Activated T-cell treated with anti-CD3 and anti-CD28 coated beads, Interleukin-2, amount 50 U/mL, for 72 hours (primary cell): ENCODE results near the gene PRMT5. TPM values are rescaled to one million over a fixed set of nuclear protein-coding genes. Genes with fewer than 3 reads are reported as not detected.

ENCODE experiments used
- ATAC-seq, 2 donors: fragments of 150-1000 bp; cut with Tn5 transposase; replicated peaks in 1 of 2; 2 replicates each; pipeline ENCODE4 v1.10.0; 2021; ENCODE audit warnings: moderate library complexity in 2 of 2, mild to moderate bottlenecking in 1 of 2
- DNase-seq, 2 donors: peaks; one replicate each; pipeline ENCODE4 v3.0.0; 2021 to 2022; ENCODE audit warnings: mixed read lengths in 1 of 2
- H3K27ac Mint-ChIP-seq: one replicate; pipeline ENCODE4 v1.8.0; 2022; ENCODE audit warnings: mild to moderate bottlenecking, moderate library complexity, mixed read lengths
- H3K27me3 Mint-ChIP-seq: one replicate; pipeline ENCODE4 v1.8.0; 2022; ENCODE audit warnings: low read depth, mixed read lengths
- H3K36me3 Mint-ChIP-seq, 2 donors: one replicate each; pipeline ENCODE4 v1.8.0; 2022; ENCODE audit warnings: mixed read lengths in 2 of 2, mild to moderate bottlenecking in 1 of 2; ENCODE audit not compliant: insufficient read depth in 2 of 2
- H3K4me1 Mint-ChIP-seq: one replicate; pipeline ENCODE4 v1.8.0; 2022; ENCODE audit warnings: low read depth, mixed read lengths
- H3K4me3 Mint-ChIP-seq, 2 donors: one replicate each; pipeline ENCODE4 v1.8.0; 2022; ENCODE audit warnings: mild to moderate bottlenecking in 2 of 2, mixed read lengths in 2 of 2, moderate library complexity in 2 of 2
- H3K9me3 Mint-ChIP-seq, 2 donors: one replicate each; pipeline ENCODE4 v1.8.0; 2022; ENCODE audit warnings: mixed read lengths in 2 of 2
- total RNA-seq, 2 donors: library from RNA; stranded (reverse); gene quantifications; one replicate each; pipeline ENCODE4 v1.2.3, GENCODE V29; 2022

The PRMT5 gene
- total RNA-seq, 2 donors from 2014 or later: 55.0 to 79.2 TPM

DNA sequence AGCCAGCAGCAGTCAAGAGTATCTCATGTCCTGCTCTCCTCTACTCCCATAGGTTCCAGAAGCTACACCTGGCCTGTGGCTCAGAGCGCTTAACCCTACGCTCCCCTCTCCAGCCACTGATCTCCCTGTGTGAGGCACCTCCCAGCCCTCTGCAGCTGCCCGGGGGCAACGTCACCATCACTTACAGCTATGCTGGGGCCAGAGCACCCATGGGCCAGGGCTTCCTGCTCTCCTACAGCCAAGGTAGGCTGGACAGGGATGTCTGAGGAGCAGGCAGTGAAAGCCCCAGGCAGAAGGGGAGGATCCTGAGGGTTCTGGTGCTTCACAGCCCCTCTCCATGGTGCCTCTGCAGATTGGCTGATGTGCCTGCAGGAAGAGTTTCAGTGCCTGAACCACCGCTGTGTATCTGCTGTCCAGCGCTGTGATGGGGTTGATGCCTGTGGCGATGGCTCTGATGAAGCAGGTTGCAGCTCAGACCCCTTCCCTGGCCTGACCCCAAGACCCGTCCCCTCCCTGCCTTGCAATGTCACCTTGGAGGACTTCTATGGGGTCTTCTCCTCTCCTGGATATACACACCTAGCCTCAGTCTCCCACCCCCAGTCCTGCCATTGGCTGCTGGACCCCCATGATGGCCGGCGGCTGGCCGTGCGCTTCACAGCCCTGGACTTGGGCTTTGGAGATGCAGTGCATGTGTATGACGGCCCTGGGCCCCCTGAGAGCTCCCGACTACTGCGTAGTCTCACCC is 54.0 kb downstream of the PRMT5 start:
- Mint-ChIP-seq H3K4me3 (no peak overlapping the region), H3K4me1 (peaks cover 28% of the 10 kb centered on the region)

DNA sequence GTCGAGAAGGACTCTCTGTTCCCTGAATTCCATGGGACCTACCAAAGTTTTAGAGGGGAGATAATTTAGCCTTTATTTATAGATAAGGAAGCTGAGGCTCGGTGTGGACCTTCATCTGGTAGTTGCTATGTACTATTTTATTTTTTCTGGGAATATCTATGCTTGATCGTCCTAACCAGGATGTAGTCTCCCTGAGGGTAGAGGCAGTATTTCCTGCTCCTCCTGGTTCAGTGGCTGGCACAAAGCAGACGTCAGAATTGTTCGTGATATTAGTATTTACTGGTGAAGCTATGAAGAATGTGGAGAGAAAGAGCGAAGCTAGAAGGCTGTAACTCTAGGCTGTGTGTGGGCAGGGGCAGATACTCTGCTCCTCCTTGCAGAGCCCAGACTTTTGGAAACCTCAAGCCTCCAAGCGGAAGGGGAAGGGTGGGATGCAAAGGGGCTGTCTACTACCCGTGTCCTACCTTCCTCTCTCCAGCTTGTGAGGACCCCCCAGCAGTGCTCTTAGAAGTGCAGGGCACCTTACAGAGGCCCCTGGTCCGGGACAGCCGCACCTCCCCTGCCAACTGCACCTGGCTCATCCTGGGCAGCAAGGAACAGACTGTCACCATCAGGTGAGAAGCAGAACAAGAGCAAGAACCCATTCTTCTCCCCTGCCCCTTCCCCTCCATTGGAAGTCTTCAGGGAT is 56.2 kb downstream of the PRMT5 start:
- Mint-ChIP-seq H3K36me3 (peaks cover 16 to 17% of the 10 kb centered on the region in 2 donors), H3K4me1 (peaks cover 35% of the 10 kb centered on the region), H3K9me3 (no peaks in the 10 kb centered on the region), H3K27me3 (no peaks in the 10 kb centered on the region), H3K4me3 (peak overlapping the region; percentile 93 to 95), H3K27ac (peak overlapping the region; percentile 89)
- no peak for ATAC-seq
- DNase-seq: no peak

More for the DNA sequence above, 54.0 kb downstream of the PRMT5 start:
- DNase-seq (no peak), ATAC-seq (no peak)
- Mint-ChIP-seq H3K27me3 (no peaks in the 10 kb centered on the region), H3K36me3 (peaks cover 16 to 19% of the 10 kb centered on the region in 2 donors), H3K9me3 (no peaks in the 10 kb centered on the region), H3K27ac (no peak overlapping the region)

DNA sequence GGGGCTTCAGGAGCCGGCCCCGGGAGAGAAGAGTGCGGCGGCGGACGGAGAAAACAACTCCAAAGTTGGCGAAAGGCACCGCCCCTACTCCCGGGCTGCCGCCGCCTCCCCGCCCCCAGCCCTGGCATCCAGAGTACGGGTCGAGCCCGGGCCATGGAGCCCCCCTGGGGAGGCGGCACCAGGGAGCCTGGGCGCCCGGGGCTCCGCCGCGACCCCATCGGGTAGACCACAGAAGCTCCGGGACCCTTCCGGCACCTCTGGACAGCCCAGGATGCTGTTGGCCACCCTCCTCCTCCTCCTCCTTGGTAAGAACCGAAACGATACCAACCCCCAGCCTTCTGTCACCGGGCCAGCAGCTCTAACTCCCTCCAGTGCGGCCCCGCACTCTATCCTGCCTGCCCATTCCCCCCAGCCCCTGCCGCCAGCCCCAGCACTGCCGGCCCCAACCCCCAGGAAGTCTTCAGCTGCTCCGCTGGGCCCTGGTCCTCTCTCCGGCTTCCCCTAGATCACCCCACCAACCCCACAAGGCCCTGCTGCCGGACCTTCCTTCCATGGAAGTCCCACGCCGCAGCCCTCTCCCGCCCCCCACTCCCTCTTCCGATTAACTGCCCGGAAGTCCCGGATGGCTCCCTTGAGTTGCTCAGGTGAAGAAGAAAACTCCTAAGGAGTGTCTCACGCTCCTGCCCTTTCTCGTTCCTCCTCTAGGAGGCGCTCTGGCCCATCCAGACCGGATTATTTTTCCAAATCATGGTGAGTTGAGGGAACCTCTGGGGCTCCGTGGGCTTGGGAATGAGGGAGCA is 56.9 kb downstream of the PRMT5 start:
- peak; percentile 29 to 37 for ATAC-seq
- Mint-ChIP-seq H3K4me1 (peaks cover 35% of the 10 kb centered on the region), H3K4me3 (peak overlapping the region; percentile 93 to 95), H3K27ac (peak overlapping the region; percentile 89), H3K27me3 (no peaks in the 10 kb centered on the region), H3K9me3 (no peaks in the 10 kb centered on the region), H3K36me3 (peaks cover 12 to 16% of the 10 kb centered on the region in 2 donors)
- DNase-seq: peak; percentile 71 to 77

DNA sequence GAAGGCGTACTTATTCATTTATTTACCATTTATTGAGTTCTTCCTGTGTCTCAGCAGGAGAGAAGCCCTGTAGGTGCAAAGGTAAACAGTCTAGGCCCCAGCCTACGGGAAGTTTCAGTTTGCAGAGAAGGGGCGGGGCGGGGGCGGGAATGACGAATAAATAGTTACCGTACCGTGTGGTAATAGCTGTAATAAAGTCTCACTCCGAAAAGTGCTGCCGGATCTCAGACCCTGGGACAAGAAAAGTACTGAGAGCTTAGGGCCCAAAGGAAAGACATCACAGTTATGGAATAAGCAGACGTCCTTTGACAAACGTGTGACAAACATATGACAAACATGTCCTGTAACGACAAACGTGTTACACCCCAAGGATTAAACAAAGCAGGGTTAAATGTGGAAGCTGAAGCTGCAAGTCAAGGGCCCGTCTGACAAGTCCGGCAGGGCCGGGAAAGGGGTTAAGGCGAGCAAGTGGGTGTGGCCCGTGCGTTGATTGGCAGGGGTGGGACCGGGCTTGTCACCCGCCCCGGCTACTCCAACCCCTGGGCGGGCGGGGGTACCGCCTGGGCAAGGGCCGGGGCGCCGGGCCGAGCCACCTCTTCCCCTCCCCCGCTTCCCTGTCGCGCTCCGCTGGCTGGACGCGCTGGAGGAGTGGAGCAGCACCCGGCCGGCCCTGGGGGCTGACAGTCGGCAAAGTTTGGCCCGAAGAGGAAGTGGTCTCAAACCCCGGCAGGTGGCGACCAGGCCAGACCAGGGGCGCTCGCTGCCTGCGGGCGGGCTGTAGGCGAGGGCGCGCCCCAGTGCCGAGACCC is 57.7 kb downstream of the PRMT5 start, which contains the start of gene LRP10:
Gene LRP10, plus strand, starts transcription at position 517 of the 809 bp plus-strand sequence. CDS start 564 bp downstream, outside the sequence.
- H3K9me3 Mint-ChIP-seq: no peaks in the 10 kb centered on the region
- peak within 1 kb of the TSS; percentile 93 for H3K27ac Mint-ChIP-seq
- DNase-seq (peak; percentile 89 to 93), ATAC-seq (peak; percentile 90)
- H3K4me1 Mint-ChIP-seq: peaks cover 35% of the 10 kb centered on the region
- H3K36me3 Mint-ChIP-seq: peaks cover 12 to 16% of the 10 kb centered on the region in 2 donors
- H3K27me3 Mint-ChIP-seq: no peaks in the 10 kb centered on the region
- H3K4me3 Mint-ChIP-seq: peak within 1 kb of the TSS; percentile 93 to 95

DNA sequence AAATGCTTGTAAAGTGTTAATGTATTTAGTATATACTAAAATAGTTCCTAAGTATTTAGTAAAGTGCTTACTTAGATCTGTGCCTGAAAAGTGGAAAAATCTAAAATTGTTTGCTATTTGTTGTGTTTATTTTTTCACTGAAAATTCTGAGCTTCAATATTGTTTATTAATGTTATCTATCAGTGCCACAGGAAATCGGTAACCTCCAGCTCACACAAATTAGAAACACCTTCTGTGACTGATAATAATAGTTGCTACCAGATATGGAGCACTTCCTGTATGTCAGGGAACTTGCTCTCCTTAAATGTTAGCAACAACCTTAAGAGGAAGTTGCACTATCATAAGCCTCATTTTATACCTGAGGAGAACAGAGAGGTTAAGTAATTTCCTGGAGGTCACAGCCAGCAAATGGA is 58.4 kb downstream of the PRMT5 start:
- Mint-ChIP-seq H3K27ac (peak overlapping the region; percentile 93), H3K4me3 (peak overlapping the region; percentile 93 to 95), H3K27me3 (no peaks in the 10 kb centered on the region), H3K4me1 (peaks cover 37% of the 10 kb centered on the region), H3K9me3 (no peaks in the 10 kb centered on the region), H3K36me3 (peaks cover 8 to 12% of the 10 kb centered on the region in 2 donors)
- no peak for DNase-seq
- ATAC-seq: peak in 1 of 2 donors; percentile 55

Other genes starting within 250 kb of the PRMT5 start
- gene OXA1L, start 162.7 kb downstream of the PRMT5 start, total RNA-seq: 100 to 1,000 TPM; 135 to 136 TPM
- gene SLC7A7, start 113.9 kb downstream of the PRMT5 start, total RNA-seq: 1 to 10 TPM in 1 of 2 donors, under 1 TPM in 1; 0.21 to 1.5 TPM
- gene MRPL52, start 99.5 kb downstream of the PRMT5 start, total RNA-seq: 10 to 100 TPM; 76.9 to 80.4 TPM
- gene MMP14, start 92.8 kb downstream of the PRMT5 start, total RNA-seq: 1 to 10 TPM; 1.4 to 6.8 TPM
- 10 to 100 TPM; 66.5 to 78.4 TPM for gene LRP10, start 57.6 kb downstream of the PRMT5 start, total RNA-seq
- 1 to 10 TPM; 4.6 to 4.7 TPM for gene REM2, start 46.2 kb downstream of the PRMT5 start, total RNA-seq
- 10 to 100 TPM; 69.5 to 77.5 TPM for gene RBM23, start 10.2 kb downstream of the PRMT5 start, total RNA-seq
- gene HAUS4, start 27.7 kb upstream of the PRMT5 start, total RNA-seq: 10 to 100 TPM; 82.0 to 90.9 TPM
- 1 to 10 TPM; 1.7 to 2.2 TPM for gene AJUBA, start 53.2 kb upstream of the PRMT5 start, total RNA-seq
- gene C14orf93, start 80.8 kb upstream of the PRMT5 start, total RNA-seq: 10 to 100 TPM; 13.5 to 15.2 TPM
- 10 to 100 TPM; 82.8 to 88.9 TPM for gene PSMB5, start 105.5 kb upstream of the PRMT5 start, total RNA-seq
- not detected for gene PSMB11, start 112.8 kb upstream of the PRMT5 start, total RNA-seq
- 1 to 10 TPM in 1 of 2 donors, under 1 TPM in 1; 0.82 to 1.5 TPM for gene CDH24, start 128.1 kb upstream of the PRMT5 start, total RNA-seq
- gene ACIN1, start 165.8 kb upstream of the PRMT5 start, total RNA-seq: 100 to 1,000 TPM; 162 to 188 TPM
- gene C14orf119, start 166.1 kb upstream of the PRMT5 start, total RNA-seq: 10 to 100 TPM; 31.3 to 38.5 TPM
- not detected for gene CIROP, start 175.6 kb upstream of the PRMT5 start, total RNA-seq
- under 1 TPM; 0.21 to 0.36 TPM for gene CEBPE, start 189.9 kb upstream of the PRMT5 start, total RNA-seq